Measurements from ENCODE around the gene KRTAP19-1. TPM values are rescaled to one million over a fixed set of nuclear protein-coding genes. Genes with fewer than 3 reads are reported as not detected.

Gene KRTAP19-1
- total RNA-seq, 1 experiment from 2014 or later: not detected

GRCh38 chr21:30486180-30486579, 6.0 kb upstream of the KRTAP19-1 start:
- TF ChIP-seq CTCF (IDR thresholded peaks at IDR 0.05; ENCODE audit: unreplicated experiment): no peak
- Mint-ChIP-seq H3K27me3 (ENCODE audit: insufficient read depth, unreplicated experiment) (peaks cover 30% of the 10 kb centered on the region), H3K9me3 (ENCODE audit: unreplicated experiment) (peaks cover 9% of the 10 kb centered on the region), H3K27ac (ENCODE audit: low read depth, unreplicated experiment) (no peak overlapping the region), H3K36me3 (ENCODE audit: insufficient read depth, unreplicated experiment) (no peaks in the 10 kb centered on the region), H3K4me3 (ENCODE audit: unreplicated experiment) (no peak overlapping the region), H3K4me1 (ENCODE audit: insufficient read depth, unreplicated experiment) (no peaks in the 10 kb centered on the region)
- CTCF ChIA-PET: interaction anchor here (1.1 kb wide), 1 partner anchor 10 kb away, joined by 3 read pairs; no protein-coding TSS in a partner anchor
- POLR2A ChIA-PET: interaction anchor here (0.7 kb wide), 1 partner anchor 210 kb away, joined by 3 read pairs; no protein-coding TSS in a partner anchor
- DNase-seq (ENCODE audit: unreplicated experiment): no peak
- no TSS peak for BruUV-seq (replicated peaks)
- intact Hi-C loops (cut with micrococcal nuclease): no loop called here

DNA sequence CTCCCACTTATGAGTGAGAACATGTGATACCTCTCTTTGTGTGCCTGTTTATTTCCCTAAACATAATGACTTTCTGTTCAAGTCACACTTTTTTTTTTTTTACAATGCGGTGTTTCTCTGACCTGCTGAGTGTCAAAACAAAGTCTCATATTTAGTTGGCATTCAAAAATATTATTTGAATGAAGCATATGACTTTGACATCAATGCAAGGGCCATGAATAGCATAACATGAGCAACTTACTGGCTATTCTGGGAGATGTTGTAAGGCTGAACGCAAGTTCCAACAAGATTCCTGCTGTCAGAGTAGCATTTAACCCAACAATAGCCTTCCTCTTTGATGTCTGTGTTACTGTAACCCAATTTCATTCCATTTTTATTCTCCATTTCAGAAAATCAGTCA, 2.0 kb upstream of the KRTAP19-1 start:
- intact Hi-C loops (cut with micrococcal nuclease): no loop called here
- peak; percentile 3 for DNase-seq (ENCODE audit: unreplicated experiment)
- Mint-ChIP-seq H3K27ac (ENCODE audit: low read depth, unreplicated experiment) (no peak overlapping the region), H3K36me3 (ENCODE audit: insufficient read depth, unreplicated experiment) (no peaks in the 10 kb centered on the region), H3K9me3 (ENCODE audit: unreplicated experiment) (peaks cover 9% of the 10 kb centered on the region), H3K27me3 (ENCODE audit: insufficient read depth, unreplicated experiment) (peaks cover 33% of the 10 kb centered on the region), H3K4me3 (ENCODE audit: unreplicated experiment) (no peak overlapping the region), H3K4me1 (ENCODE audit: insufficient read depth, unreplicated experiment) (no peaks in the 10 kb centered on the region)
- ChIA-PET CTCF (no interaction called here), POLR2A (interaction anchor here (1.3 kb wide), 1 partner anchor 9 kb away, joined by 5 read pairs; the partner anchor contains the start of gene KRTAP19-3)
- BruUV-seq (replicated peaks): no TSS peak
- TF ChIP-seq CTCF (IDR thresholded peaks at IDR 0.05; ENCODE audit: unreplicated experiment): no peak

DNA sequence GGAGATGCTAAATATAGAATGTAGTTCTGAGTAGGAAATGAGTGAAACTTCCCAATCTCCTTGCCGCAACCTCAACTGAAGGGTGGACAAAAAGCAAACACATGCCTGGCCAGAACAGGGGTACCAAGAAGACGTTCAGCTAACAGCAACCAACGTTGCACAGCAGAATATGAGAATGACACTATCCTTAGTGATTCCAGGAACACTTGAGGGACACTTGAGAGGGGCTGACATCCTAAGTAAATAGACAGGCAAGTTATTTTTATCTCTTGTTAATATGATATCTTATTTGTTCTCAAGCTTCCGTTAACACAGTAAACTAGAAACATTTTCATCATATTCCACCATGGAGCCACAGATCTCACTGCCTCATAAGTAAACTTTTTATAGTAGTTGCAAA, 908 bp downstream of the KRTAP19-1 start:
- CTCF ChIA-PET: interaction anchor here (0.7 to 1.0 kb wide), 2 partner anchors 15 to 1007 kb away, joined by 4 read pairs; no protein-coding TSS in a partner anchor

DNA sequence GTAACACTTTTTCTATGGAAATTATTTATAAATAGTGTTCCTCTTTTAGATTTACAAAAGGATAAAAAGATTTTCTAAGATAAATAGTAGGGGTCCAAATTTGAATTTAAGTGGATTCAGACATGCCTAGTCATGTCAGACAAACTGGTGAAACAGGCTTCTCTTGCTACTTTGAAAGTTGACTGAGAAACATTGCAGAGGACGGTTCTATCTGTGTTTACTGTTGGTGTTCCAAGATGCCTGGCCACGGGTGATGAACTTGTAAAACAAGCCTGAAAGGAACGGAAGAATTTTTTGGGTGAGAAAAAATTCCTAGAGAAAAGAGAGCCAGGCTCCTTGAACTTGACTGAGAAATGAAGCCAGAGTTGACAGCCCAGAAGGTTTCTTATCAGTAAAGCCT, 2.2 kb downstream of the KRTAP19-1 start:
- intact Hi-C loops (cut with micrococcal nuclease): no loop called here
- ChIA-PET POLR2A (no interaction called here), CTCF (interaction anchor here (0.7 kb wide), 1 partner anchor 420 kb away, joined by 3 read pairs; no protein-coding TSS in a partner anchor)
- no peak for DNase-seq (ENCODE audit: unreplicated experiment)
- Mint-ChIP-seq H3K27me3 (ENCODE audit: insufficient read depth, unreplicated experiment) (peaks cover 55% of the 10 kb centered on the region), H3K4me3 (ENCODE audit: unreplicated experiment) (no peak overlapping the region), H3K27ac (ENCODE audit: low read depth, unreplicated experiment) (no peak overlapping the region), H3K4me1 (ENCODE audit: insufficient read depth, unreplicated experiment) (no peaks in the 10 kb centered on the region), H3K9me3 (ENCODE audit: unreplicated experiment) (no peaks in the 10 kb centered on the region), H3K36me3 (ENCODE audit: insufficient read depth, unreplicated experiment) (no peaks in the 10 kb centered on the region)
- BruUV-seq (replicated peaks): no TSS peak
- TF ChIP-seq CTCF (IDR thresholded peaks at IDR 0.05; ENCODE audit: unreplicated experiment): no peak

More for the DNA sequence above, 908 bp downstream of the KRTAP19-1 start:
- POLR2A ChIA-PET: no interaction called here
- no peak for TF ChIP-seq CTCF (IDR thresholded peaks at IDR 0.05; ENCODE audit: unreplicated experiment)
- H3K27me3 Mint-ChIP-seq (ENCODE audit: insufficient read depth, unreplicated experiment): peaks cover 46% of the 10 kb centered on the region
- H3K9me3 Mint-ChIP-seq (ENCODE audit: unreplicated experiment): no peaks in the 10 kb centered on the region
- no TSS peak for BruUV-seq (replicated peaks)
- no peak overlapping the region for H3K27ac Mint-ChIP-seq (ENCODE audit: low read depth, unreplicated experiment)
- H3K36me3 Mint-ChIP-seq (ENCODE audit: insufficient read depth, unreplicated experiment): no peaks in the 10 kb centered on the region
- DNase-seq (ENCODE audit: unreplicated experiment): no peak
- intact Hi-C loops (cut with micrococcal nuclease): no loop called here
- no peak overlapping the region for H3K4me3 Mint-ChIP-seq (ENCODE audit: unreplicated experiment)
- no peaks in the 10 kb centered on the region for H3K4me1 Mint-ChIP-seq (ENCODE audit: insufficient read depth, unreplicated experiment)

Measured in MCF 10A (cell line).